HL-60 (cell line): Measurements from ENCODE around the gene MGAT5.

Source experiments
- DNase-seq, 2 experiments: peaks; one replicate each; pipeline ENCODE4 v3.0.0-alpha.2; 2010 to 2020; ENCODE audit warnings: low read depth in 1 of 2, low spot score in 1 of 2
- H3K27ac ChIP-seq: fragments of 250-450 bp; sonication (Bioruptor Pico); replicated peaks from 2 replicates; pipeline ENCODE4 v1.5.1; 2020; ENCODE audit warnings: mild to moderate bottlenecking, moderate library complexity
- H3K27me3 ChIP-seq: fragments of 250-450 bp; sonication (Bioruptor Pico); 2 replicates; pipeline ENCODE4 v1.5.1; 2021; ENCODE audit warnings: mild to moderate bottlenecking, moderate library complexity; ENCODE audit not compliant: insufficient read depth, poor library complexity, severe bottlenecking
- H3K4me3 ChIP-seq: replicated peaks from 2 replicates; pipeline ENCODE4 v1.5.1; 2011; ENCODE audit warnings: mild to moderate bottlenecking, control low read depth, low read length; ENCODE audit not compliant: insufficient read depth
- GABPA ChIP-seq: IDR thresholded peaks from 2 replicates; pipeline ENCODE4 v1.6.1; 2012; ENCODE audit warnings: low read depth
- POLR2AphosphoS5 ChIP-seq: IDR thresholded peaks from 2 replicates; pipeline ENCODE4 v1.6.1; 2012; ENCODE audit warnings: low read depth
- SPI1 ChIP-seq: IDR thresholded peaks from 2 replicates; pipeline ENCODE4 v1.6.1; 2012; ENCODE audit warnings: low read depth, mild to moderate bottlenecking, borderline replicate concordance
- TF ChIP-seq, protein P1 (sequence below): IDR thresholded peaks from one replicate; pipeline ENCODE4 v1.5.1; 2011; ENCODE audit warnings: low read length, control low read depth, inconsistent platforms; ENCODE audit not compliant: insufficient read depth
- TF ChIP-seq, protein P2 (sequence below): IDR thresholded peaks from 2 replicates; pipeline ENCODE4 v1.6.1; 2012; ENCODE audit warnings: low read depth; ENCODE audit not compliant: insufficient replicate concordance

The MGAT5 gene

DNA sequence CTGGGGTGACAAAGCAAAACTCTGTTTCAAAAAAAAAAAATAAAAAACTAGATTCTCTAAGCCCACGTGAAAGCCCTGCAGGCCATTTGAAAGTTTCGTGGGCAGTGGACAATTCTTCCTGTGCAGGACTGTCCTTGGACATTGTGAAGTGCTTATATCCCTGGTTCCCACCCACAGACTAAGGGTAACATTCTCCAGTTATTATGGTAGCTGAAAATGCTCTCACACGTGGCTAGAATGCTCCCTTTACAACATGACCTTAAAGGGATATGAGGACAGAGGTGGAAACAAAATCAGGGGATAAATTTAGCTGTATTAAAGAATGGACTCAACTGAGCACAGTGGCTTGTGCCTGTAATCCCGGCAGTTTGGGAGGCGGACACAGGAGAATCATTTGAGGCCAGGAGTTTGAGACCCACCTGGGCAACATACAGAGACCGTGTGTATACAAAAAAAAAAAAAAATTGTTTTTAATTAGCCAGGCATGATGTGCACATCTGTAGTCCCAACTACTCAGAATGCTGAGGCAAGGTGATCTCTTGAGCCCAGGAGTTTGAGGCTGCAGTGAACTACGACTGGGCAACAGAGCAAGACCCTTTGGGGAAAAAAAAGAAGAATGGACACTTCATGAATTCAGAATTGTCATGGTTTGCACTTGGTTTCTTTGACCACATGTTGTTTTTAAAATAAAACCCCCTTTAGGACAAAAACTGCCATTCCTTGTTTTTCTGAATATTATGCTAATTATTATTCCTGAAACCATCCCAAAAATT lies 167.9 kb downstream of the MGAT5 start:
- TF ChIP-seq GABPA (no peak), POLR2AphosphoS5 (no peak), SPI1 (no peak)
- TF ChIP-seq, protein P1, sequence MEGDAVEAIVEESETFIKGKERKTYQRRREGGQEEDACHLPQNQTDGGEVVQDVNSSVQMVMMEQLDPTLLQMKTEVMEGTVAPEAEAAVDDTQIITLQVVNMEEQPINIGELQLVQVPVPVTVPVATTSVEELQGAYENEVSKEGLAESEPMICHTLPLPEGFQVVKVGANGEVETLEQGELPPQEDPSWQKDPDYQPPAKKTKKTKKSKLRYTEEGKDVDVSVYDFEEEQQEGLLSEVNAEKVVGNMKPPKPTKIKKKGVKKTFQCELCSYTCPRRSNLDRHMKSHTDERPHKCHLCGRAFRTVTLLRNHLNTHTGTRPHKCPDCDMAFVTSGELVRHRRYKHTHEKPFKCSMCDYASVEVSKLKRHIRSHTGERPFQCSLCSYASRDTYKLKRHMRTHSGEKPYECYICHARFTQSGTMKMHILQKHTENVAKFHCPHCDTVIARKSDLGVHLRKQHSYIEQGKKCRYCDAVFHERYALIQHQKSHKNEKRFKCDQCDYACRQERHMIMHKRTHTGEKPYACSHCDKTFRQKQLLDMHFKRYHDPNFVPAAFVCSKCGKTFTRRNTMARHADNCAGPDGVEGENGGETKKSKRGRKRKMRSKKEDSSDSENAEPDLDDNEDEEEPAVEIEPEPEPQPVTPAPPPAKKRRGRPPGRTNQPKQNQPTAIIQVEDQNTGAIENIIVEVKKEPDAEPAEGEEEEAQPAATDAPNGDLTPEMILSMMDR: no peak
- no peak overlapping the region for H3K4me3 ChIP-seq
- no peak overlapping the region for H3K27ac ChIP-seq
- H3K27me3 ChIP-seq: no peaks in the 10 kb centered on the region
- no peak for DNase-seq

DNA sequence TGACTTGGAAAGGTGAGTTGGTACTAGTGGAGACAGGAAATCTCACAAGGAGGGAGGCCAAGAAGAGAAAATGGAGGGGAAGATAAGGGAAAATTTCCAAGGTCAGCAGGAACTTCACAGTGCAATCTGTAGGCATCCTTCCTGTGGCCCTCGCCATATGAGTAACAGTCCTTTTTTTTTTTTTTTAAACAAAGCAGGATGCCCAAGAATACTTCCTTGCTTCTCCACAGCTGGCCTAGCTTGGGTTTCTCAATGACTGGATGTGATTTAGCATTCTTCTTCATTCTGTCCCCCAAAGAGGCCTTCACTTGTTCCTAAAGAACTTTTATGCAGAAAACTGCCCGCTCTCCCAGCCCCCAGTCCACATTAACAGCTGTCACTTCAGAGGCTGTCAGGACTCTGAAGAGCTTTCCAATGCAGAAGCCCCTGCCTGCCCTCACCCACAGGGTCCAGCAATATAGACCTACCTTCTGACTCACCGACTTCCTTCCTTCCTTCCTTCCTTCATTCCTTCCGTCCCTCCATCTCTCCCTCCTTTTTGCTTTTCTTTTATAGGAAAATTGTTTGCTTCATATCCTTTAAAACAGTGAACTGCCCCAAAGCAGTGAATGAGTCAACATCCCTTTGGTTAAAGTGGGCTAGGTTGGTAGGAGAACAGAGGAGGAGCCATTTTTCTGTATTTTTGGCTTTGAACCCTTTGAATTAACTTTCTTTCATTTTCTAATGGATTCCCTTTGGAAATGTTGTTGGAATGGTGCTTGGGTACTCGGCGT lies 172.0 kb downstream of the MGAT5 start:
- Histone ChIP-seq H3K27me3 (no peaks in the 10 kb centered on the region), H3K27ac (no peak overlapping the region), H3K4me3 (no peak overlapping the region)
- no peak for TF ChIP-seq POLR2AphosphoS5
- TF ChIP-seq, protein P1: no peak
- no peak for TF ChIP-seq GABPA
- TF ChIP-seq, protein P2, sequence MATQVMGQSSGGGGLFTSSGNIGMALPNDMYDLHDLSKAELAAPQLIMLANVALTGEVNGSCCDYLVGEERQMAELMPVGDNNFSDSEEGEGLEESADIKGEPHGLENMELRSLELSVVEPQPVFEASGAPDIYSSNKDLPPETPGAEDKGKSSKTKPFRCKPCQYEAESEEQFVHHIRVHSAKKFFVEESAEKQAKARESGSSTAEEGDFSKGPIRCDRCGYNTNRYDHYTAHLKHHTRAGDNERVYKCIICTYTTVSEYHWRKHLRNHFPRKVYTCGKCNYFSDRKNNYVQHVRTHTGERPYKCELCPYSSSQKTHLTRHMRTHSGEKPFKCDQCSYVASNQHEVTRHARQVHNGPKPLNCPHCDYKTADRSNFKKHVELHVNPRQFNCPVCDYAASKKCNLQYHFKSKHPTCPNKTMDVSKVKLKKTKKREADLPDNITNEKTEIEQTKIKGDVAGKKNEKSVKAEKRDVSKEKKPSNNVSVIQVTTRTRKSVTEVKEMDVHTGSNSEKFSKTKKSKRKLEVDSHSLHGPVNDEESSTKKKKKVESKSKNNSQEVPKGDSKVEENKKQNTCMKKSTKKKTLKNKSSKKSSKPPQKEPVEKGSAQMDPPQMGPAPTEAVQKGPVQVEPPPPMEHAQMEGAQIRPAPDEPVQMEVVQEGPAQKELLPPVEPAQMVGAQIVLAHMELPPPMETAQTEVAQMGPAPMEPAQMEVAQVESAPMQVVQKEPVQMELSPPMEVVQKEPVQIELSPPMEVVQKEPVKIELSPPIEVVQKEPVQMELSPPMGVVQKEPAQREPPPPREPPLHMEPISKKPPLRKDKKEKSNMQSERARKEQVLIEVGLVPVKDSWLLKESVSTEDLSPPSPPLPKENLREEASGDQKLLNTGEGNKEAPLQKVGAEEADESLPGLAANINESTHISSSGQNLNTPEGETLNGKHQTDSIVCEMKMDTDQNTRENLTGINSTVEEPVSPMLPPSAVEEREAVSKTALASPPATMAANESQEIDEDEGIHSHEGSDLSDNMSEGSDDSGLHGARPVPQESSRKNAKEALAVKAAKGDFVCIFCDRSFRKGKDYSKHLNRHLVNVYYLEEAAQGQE: no peak
- no peak for TF ChIP-seq SPI1
- no peak for DNase-seq

DNA sequence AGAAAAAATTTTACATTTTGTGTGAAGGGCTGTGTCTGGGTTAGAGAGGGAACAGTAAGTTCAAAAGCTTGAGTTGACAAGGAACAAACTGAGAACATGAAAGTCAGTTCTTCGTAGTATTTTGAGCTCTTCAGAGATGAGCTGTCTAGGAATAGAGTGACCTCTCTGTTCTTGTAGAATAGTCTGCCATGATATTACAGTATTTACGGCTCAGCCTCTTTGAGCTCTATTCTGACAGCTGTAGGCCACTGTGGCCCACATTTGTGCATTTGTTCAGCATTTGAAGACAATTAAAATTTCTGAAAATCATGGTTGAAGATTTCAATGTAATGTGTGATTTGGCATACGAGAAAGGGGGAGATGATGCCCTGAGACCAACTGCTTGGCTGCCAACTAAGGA lies 172.8 kb downstream of the MGAT5 start:
- no peak for TF ChIP-seq GABPA
- no peak for TF ChIP-seq SPI1
- no peak for TF ChIP-seq POLR2AphosphoS5
- TF ChIP-seq, protein P2: no peak
- TF ChIP-seq, protein P1: no peak
- DNase-seq: no peak
- H3K27me3 ChIP-seq: no peaks in the 10 kb centered on the region
- H3K27ac ChIP-seq: no peak overlapping the region
- no peak overlapping the region for H3K4me3 ChIP-seq
